H9 (cell line): ENCODE data around the gene ETFRF1. TPM values are rescaled to one million over a fixed set of nuclear protein-coding genes. Genes with fewer than 3 reads are reported as not detected.

ENCODE experiments used
- DNase-seq: peaks from one replicate; pipeline ENCODE4 v3.0.0-alpha.2; 2017
- H2AFZ ChIP-seq: one replicate; pipeline ENCODE4 v1.6.1; 2013; ENCODE audit warnings: mild to moderate bottlenecking, low read length, control low read depth, moderate library complexity
- H2AK5ac ChIP-seq: 2 replicates; pipeline ENCODE4 v1.6.1; 2013; ENCODE audit warnings: low read length, control low read depth, mixed read lengths; ENCODE audit not compliant: insufficient read length
- H2BK120ac ChIP-seq: one replicate; pipeline ENCODE4 v1.6.1; 2013; ENCODE audit warnings: low read depth, mild to moderate bottlenecking, low read length, control low read depth, inconsistent platforms; ENCODE audit not compliant: poor library complexity, severe bottlenecking
- H2BK12ac ChIP-seq: 2 replicates; pipeline ENCODE4 v1.6.1; 2013; ENCODE audit warnings: low read length, control low read depth, mixed read lengths, low read depth; ENCODE audit not compliant: insufficient read length
- H2BK15ac ChIP-seq: 2 replicates; pipeline ENCODE4 v1.6.1; 2013; ENCODE audit warnings: low read depth, low read length, control low read depth
- H2BK20ac ChIP-seq: one replicate; pipeline ENCODE4 v1.6.1; 2013; ENCODE audit warnings: low read depth, mild to moderate bottlenecking, low read length, control low read depth, inconsistent platforms; ENCODE audit not compliant: poor library complexity, severe bottlenecking
- H2BK5ac ChIP-seq: 2 replicates; pipeline ENCODE4 v1.6.1; 2013; ENCODE audit warnings: low read length, control low read depth, mixed read lengths; ENCODE audit not compliant: insufficient read length
- H3K14ac ChIP-seq: 2 replicates; pipeline ENCODE4 v1.6.1; 2013; ENCODE audit warnings: low read length, control low read depth; ENCODE audit not compliant: insufficient read depth
- H3K18ac ChIP-seq: 2 replicates; pipeline ENCODE4 v1.6.1; 2013; ENCODE audit warnings: low read depth, mild to moderate bottlenecking, mixed read lengths, low read length, control low read depth; ENCODE audit not compliant: insufficient read length
- H3K23ac ChIP-seq: 2 replicates; pipeline ENCODE4 v1.6.1; 2013; ENCODE audit warnings: low read length, control low read depth, mixed read lengths, low read depth; ENCODE audit not compliant: insufficient read length
- H3K23me2 ChIP-seq: 2 replicates; pipeline ENCODE4 v1.6.1; 2013; ENCODE audit warnings: low read depth, mild to moderate bottlenecking, mixed read lengths, low read length, control low read depth; ENCODE audit not compliant: insufficient read length, poor library complexity, severe bottlenecking
- H3K27ac ChIP-seq: 2 replicates; pipeline ENCODE4 v1.5.1; 2013; ENCODE audit warnings: low read length, control low read depth, mixed read lengths, low read depth; ENCODE audit not compliant: insufficient read length
- H3K27me3 ChIP-seq: 2 replicates; pipeline ENCODE4 v1.6.1; 2013; ENCODE audit warnings: low read length, control low read depth, inconsistent platforms; ENCODE audit not compliant: insufficient read depth
- H3K4ac ChIP-seq: 2 replicates; pipeline ENCODE4 v1.6.1; 2013; ENCODE audit warnings: low read depth, mild to moderate bottlenecking, control low read depth, inconsistent platforms, low read length, moderate library complexity
- H3K4me1 ChIP-seq: 2 replicates; pipeline ENCODE4 v1.6.1; 2013; ENCODE audit warnings: low read length, control low read depth, inconsistent platforms; ENCODE audit not compliant: insufficient read depth
- H3K4me2 ChIP-seq: 2 replicates; pipeline ENCODE4 v1.6.1; 2013; ENCODE audit warnings: low read length, control low read depth, mixed read lengths; ENCODE audit not compliant: insufficient read length, insufficient read depth
- H3K56ac ChIP-seq: 2 replicates; pipeline ENCODE4 v1.6.1; 2013; ENCODE audit warnings: low read depth, mild to moderate bottlenecking, mixed read lengths, low read length, control low read depth; ENCODE audit not compliant: insufficient read length
- H3K79me1 ChIP-seq: 2 replicates; pipeline ENCODE4 v1.6.1; 2013; ENCODE audit warnings: low read depth, mild to moderate bottlenecking, moderate library complexity, low read length, control low read depth, inconsistent platforms; ENCODE audit not compliant: insufficient read depth, poor library complexity, severe bottlenecking
- H3K79me2 ChIP-seq: 2 replicates; pipeline ENCODE4 v1.6.1; 2013; ENCODE audit warnings: low read length, control low read depth, inconsistent platforms; ENCODE audit not compliant: insufficient read depth
- H3K9ac ChIP-seq: 2 replicates; pipeline ENCODE4 v1.6.1; 2013; ENCODE audit warnings: low read length, control low read depth, mixed read lengths; ENCODE audit not compliant: insufficient read length; ENCODE audit errors: extremely low read depth
- H3K9me3 ChIP-seq: one replicate; pipeline ENCODE4 v1.6.1; 2013; ENCODE audit warnings: low read depth, low read length, inconsistent platforms; ENCODE audit not compliant: control insufficient read depth
- H3T11ph ChIP-seq: one replicate; pipeline ENCODE4 v1.6.1; 2013; ENCODE audit warnings: mild to moderate bottlenecking, low read length, control low read depth, inconsistent platforms
- H4K20me1 ChIP-seq: one replicate; pipeline ENCODE4 v1.6.1; 2013; ENCODE audit not compliant: control insufficient read depth, insufficient read length, insufficient read depth
- H4K5ac ChIP-seq: 2 replicates; pipeline ENCODE4 v1.6.1; 2013; ENCODE audit warnings: low read depth, mild to moderate bottlenecking, mixed read lengths, low read length, control low read depth; ENCODE audit not compliant: insufficient read length
- H4K8ac ChIP-seq: replicated peaks from 2 replicates; pipeline ENCODE4 v1.6.1; 2013; ENCODE audit warnings: low read length, control low read depth, mixed read lengths, low read depth; ENCODE audit not compliant: insufficient read length
- H4K91ac ChIP-seq: 2 replicates; pipeline ENCODE4 v1.6.1; 2013; ENCODE audit warnings: low read depth, mild to moderate bottlenecking, moderate library complexity, mixed read lengths, low read length, control low read depth; ENCODE audit not compliant: insufficient read length
- H3K27ac Mint-ChIP-seq, 3 experiments: 2 replicates in 2 of 3; 3 replicates in 1 of 3; pipeline ENCODE4 v1.8.0; 2020 to 2021; ENCODE audit warnings: mixed read lengths in 3 of 3, mild to moderate bottlenecking in 1 of 3, moderate library complexity in 1 of 3
- H3K27me3 Mint-ChIP-seq: 2 replicates; pipeline ENCODE4 v1.8.0; 2021; ENCODE audit warnings: low read depth, mild to moderate bottlenecking, moderate library complexity, mixed read lengths
- H3K36me3 Mint-ChIP-seq, 3 experiments: 2 replicates in 2 of 3; 3 replicates in 1 of 3; pipeline ENCODE4 v1.8.0; 2020 to 2021; ENCODE audit warnings: low read depth in 3 of 3, mixed read lengths in 3 of 3; ENCODE audit not compliant: insufficient read depth in 1 of 3
- H3K4me1 Mint-ChIP-seq, 2 experiments: 2 replicates each; pipeline ENCODE4 v1.8.0; 2020; ENCODE audit warnings: mixed read lengths in 2 of 2
- H3K4me3 Mint-ChIP-seq, 2 experiments: 2 replicates in 1 of 2; 3 replicates in 1 of 2; pipeline ENCODE4 v1.8.0; 2020 to 2021; ENCODE audit warnings: mild to moderate bottlenecking in 2 of 2, mixed read lengths in 2 of 2, moderate library complexity in 1 of 2
- H3K9me3 Mint-ChIP-seq, 2 experiments: 2 replicates in 1 of 2; 3 replicates in 1 of 2; pipeline ENCODE4 v1.8.0; 2020; ENCODE audit warnings: mild to moderate bottlenecking in 2 of 2, mixed read lengths in 2 of 2, moderate library complexity in 1 of 2
- WGBS: extraction: QIAGEN DNeasy Blood & Tissue Kit; methylation state at CpG from one replicate; pipeline ENCODE4 v1.1.7; 2013; ENCODE audit warnings: missing lambda C conversion rate, low lambda C conversion rate, mixed read lengths; ENCODE audit not compliant: insufficient read length; ENCODE audit errors: extremely low coverage; 5-methylcytosine and 5-hydroxymethylcytosine counted together
- total RNA-seq: library from RNA; stranded (reverse); gene quantifications from 2 replicates; pipeline ENCODE4 v1.2.1, GENCODE V29; 2021
- TF ChIP-seq, protein P1 (sequence below): fragments of 200-600 bp; sonication (generic); conservative IDR thresholded peaks from 3 replicates; pipeline ENCODE4 v1.8.0; 2021; ENCODE audit warnings: antibody characterized with exemption, mild to moderate bottlenecking

The ETFRF1 gene
- total RNA-seq, 1 experiment from 2014 or later: 7.6 TPM

DNA sequence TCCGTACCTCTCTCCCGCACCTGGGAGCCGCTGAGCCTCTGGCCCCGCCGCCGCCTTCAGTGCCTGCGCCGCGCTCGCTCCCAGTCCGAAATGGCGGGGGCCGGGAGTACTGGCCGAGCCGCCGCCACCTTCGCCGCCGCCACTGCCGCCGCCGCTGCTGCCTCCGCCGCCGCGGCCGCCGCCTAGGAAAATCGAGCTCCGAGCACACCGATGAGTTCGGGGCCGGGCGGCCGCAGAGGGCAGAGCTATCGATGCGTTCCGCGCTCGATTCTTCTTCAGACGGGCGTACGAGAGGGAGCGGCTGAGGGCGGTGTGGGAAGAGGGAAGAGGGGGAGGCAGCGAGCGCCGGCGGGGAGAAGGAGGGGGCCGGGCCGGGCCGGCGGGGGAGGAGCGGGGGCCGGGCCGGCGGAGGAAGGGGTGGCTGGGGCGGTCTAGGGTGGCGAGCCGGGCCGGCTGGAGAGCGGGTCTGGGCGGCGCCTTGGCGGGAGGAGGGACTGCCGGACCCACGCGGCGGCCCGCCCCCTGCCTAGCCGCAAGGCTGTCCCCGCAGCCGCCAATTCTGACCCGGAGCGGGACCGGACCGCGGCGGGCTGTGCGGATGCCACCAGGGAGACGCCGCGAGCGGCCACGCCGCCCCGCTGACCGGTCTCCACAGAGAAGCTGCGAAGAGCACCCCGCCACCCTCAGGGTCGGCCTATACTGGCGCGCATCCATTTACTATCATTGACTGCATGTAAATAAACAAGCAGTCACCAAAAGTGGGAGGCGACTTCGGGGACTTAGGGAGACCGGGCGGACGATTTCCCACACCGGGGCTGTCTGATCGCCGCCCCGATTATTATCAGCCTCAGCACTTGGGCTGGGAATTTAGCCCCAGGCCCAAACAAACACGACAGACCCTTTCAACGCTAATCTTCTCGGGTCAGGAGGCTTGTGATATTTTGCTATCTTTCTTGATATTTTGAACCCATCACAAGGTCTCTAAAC lies 56.0 kb downstream of the ETFRF1 start, which contains the start of gene KRAS:
Gene KRAS, minus strand, starts transcription at position 186 of the 987 bp plus-strand sequence.
- TF ChIP-seq, protein P1, sequence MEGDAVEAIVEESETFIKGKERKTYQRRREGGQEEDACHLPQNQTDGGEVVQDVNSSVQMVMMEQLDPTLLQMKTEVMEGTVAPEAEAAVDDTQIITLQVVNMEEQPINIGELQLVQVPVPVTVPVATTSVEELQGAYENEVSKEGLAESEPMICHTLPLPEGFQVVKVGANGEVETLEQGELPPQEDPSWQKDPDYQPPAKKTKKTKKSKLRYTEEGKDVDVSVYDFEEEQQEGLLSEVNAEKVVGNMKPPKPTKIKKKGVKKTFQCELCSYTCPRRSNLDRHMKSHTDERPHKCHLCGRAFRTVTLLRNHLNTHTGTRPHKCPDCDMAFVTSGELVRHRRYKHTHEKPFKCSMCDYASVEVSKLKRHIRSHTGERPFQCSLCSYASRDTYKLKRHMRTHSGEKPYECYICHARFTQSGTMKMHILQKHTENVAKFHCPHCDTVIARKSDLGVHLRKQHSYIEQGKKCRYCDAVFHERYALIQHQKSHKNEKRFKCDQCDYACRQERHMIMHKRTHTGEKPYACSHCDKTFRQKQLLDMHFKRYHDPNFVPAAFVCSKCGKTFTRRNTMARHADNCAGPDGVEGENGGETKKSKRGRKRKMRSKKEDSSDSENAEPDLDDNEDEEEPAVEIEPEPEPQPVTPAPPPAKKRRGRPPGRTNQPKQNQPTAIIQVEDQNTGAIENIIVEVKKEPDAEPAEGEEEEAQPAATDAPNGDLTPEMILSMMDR: no peak
- Histone ChIP-seq H4K20me1 (no peaks in the 10 kb centered on the region), H3K79me1 (no peaks in the 10 kb centered on the region), H2AK5ac (no peak within 1 kb of the TSS), H2BK12ac (no peak within 1 kb of the TSS), H3K9me3 (no peaks in the 10 kb centered on the region), H3K9ac (peak within 1 kb of the TSS; percentile 75), H3K79me2 (peaks cover 8% of the 10 kb centered on the region; the same call in 1 of the 2 replicates), H2AFZ (peak within 1 kb of the TSS; percentile 3), H3K23ac (no peak within 1 kb of the TSS), H3K18ac (peak within 1 kb of the TSS; percentile 6), H4K5ac (no peak within 1 kb of the TSS), H3K27ac (no peak within 1 kb of the TSS), H3K14ac (peak within 1 kb of the TSS; percentile 87), H2BK120ac (no peak within 1 kb of the TSS), H3K56ac (no peak within 1 kb of the TSS), H4K8ac (no peak within 1 kb of the TSS), H3K27me3 (no peaks in the 10 kb centered on the region), H3K23me2 (peaks cover 4% of the 10 kb centered on the region), H2BK15ac (no peak within 1 kb of the TSS), H2BK5ac (no peak within 1 kb of the TSS), H3K4ac (no peak within 1 kb of the TSS; the same call in 1 of the 2 replicates), H3K4me1 (peaks cover 4% of the 10 kb centered on the region; the same call in 1 of the 2 replicates), H4K91ac (no peak within 1 kb of the TSS), H3T11ph (no peak within 1 kb of the TSS), H2BK20ac (no peak within 1 kb of the TSS), H3K4me2 (peak within 1 kb of the TSS; percentile 88)
- peak within 1 kb of the TSS; percentile 88 to 97 for H3K4me3 Mint-ChIP-seq
- H3K4me1 Mint-ChIP-seq: peaks cover 26 to 36% of the 10 kb centered on the region in 2 experiments
- DNase-seq: peak; percentile 98
- H3K36me3 Mint-ChIP-seq: peaks cover 0 to 16% (median 7%) of the 10 kb centered on the region in 3 experiments; a peak in 4 of 7 replicates
- peaks cover 22% of the 10 kb centered on the region for H3K27me3 Mint-ChIP-seq
- no peaks in the 10 kb centered on the region for H3K9me3 Mint-ChIP-seq
- WGBS: no CpG with 5 or more reads among the region's 105 CpGs
- H3K27ac Mint-ChIP-seq: peak within 1 kb of the TSS; percentile 73 to 93 (median 88); a peak in 6 of 7 replicates
